Neural cell (in vitro differentiated cells): ENCODE results near the gene KIAA0753. TPM values are rescaled to one million over a fixed set of nuclear protein-coding genes. Genes with fewer than 3 reads are reported as not detected.

ENCODE experiments used
- H2AFZ ChIP-seq: fragments of 200-600, 300-800 bp; sonication (generic), shearing (Covaris generic); 2 replicates; pipeline ENCODE4 v1.6.0; 2014; ENCODE audit warnings: low read depth, mild to moderate bottlenecking, antibody characterized with exemption, low read length, moderate library complexity
- H3F3A ChIP-seq: fragments of 200-600 bp; shearing (Covaris generic); 2 replicates; pipeline ENCODE4 v1.6.1; 2016; ENCODE audit warnings: mild to moderate bottlenecking, moderate library complexity, mixed read lengths, antibody characterized with exemption, low read length; ENCODE audit not compliant: insufficient read depth, poor library complexity, severe bottlenecking
- H3K27ac ChIP-seq: fragments of 200-600, 300-800 bp; sonication (generic), shearing (Covaris generic); 2 replicates; pipeline ENCODE4 v1.5.1; 2014; ENCODE audit warnings: mild to moderate bottlenecking, low read length, moderate library complexity
- H3K27me3 ChIP-seq: fragments of 300-800, 200-600 bp; sonication (generic), shearing (Covaris generic); 2 replicates; pipeline ENCODE4 v1.6.0; 2014; ENCODE audit warnings: mild to moderate bottlenecking, low read depth, low read length, moderate library complexity; ENCODE audit not compliant: insufficient read depth
- H3K36me3 ChIP-seq: fragments of 300-800, 200-600 bp; sonication (generic), shearing (Covaris generic); 2 replicates; pipeline ENCODE4 v1.5.1; 2014; ENCODE audit warnings: mild to moderate bottlenecking, antibody characterized with exemption, low read length, moderate library complexity; ENCODE audit not compliant: insufficient read depth
- H3K4me2 ChIP-seq: fragments of 300-800, 200-600 bp; sonication (generic), shearing (Covaris generic); 2 replicates; pipeline ENCODE4 v1.6.0; 2014; ENCODE audit warnings: mild to moderate bottlenecking, low read length
- H3K4me3 ChIP-seq: fragments of 300-800, 200-600 bp; sonication (generic), shearing (Covaris generic); 2 replicates; pipeline ENCODE4 v1.5.1; 2014; ENCODE audit warnings: mild to moderate bottlenecking, low read length, moderate library complexity
- H3K79me2 ChIP-seq: fragments of 200-600 bp; shearing (Covaris generic); replicated peaks from 2 replicates; pipeline ENCODE4 v1.6.0; 2014; ENCODE audit warnings: mild to moderate bottlenecking, low read length, moderate library complexity; ENCODE audit not compliant: insufficient read depth
- H3K9ac ChIP-seq: fragments of 300-800, 200-600 bp; sonication (generic), shearing (Covaris generic); 2 replicates; pipeline ENCODE4 v1.6.1; 2016; ENCODE audit warnings: mild to moderate bottlenecking, low read length, mixed read lengths
- H3K9me2 ChIP-seq: fragments of 200-600 bp; shearing (Covaris generic); 2 replicates; pipeline ENCODE4 v1.6.1; 2016; ENCODE audit warnings: mild to moderate bottlenecking, low read length, mixed read lengths; ENCODE audit not compliant: insufficient read depth
- H3K9me3 ChIP-seq: fragments of 200-600, 300-800 bp; sonication (generic), shearing (Covaris generic); 2 replicates; pipeline ENCODE4 v1.6.1; 2016; ENCODE audit warnings: mild to moderate bottlenecking, mixed run types, low read length, moderate library complexity, mixed read lengths
- H4K20me1 ChIP-seq: fragments of 200-600 bp; shearing (Covaris generic); 2 replicates; pipeline ENCODE4 v1.6.1; 2016; ENCODE audit warnings: mild to moderate bottlenecking, mixed run types; ENCODE audit not compliant: insufficient read depth
- CTCF ChIP-seq: fragments of 450-650 bp; IDR thresholded peaks from 2 replicates; pipeline ENCODE4 v1.5.1; 2014; ENCODE audit warnings: antibody characterized with exemption, mild to moderate bottlenecking, moderate library complexity; ENCODE audit not compliant: poor library complexity, severe bottlenecking
- EP300 ChIP-seq: fragments of 450-650 bp; conservative IDR thresholded peaks from 2 replicates; pipeline ENCODE4 v1.6.1; 2014; ENCODE audit warnings: antibody characterized with exemption, mild to moderate bottlenecking, moderate library complexity; ENCODE audit not compliant: poor library complexity, severe bottlenecking
- EZH2 ChIP-seq: fragments of 200-600, 300-800 bp; shearing (Covaris generic), sonication (generic); IDR thresholded peaks from 2 replicates; pipeline ENCODE4 v1.6.1; 2014; ENCODE audit warnings: antibody characterized with exemption, low read length, borderline replicate concordance, mild to moderate bottlenecking; ENCODE audit not compliant: insufficient read depth, poor library complexity, severe bottlenecking
- MXI1 ChIP-seq: fragments of 450-650 bp; conservative IDR thresholded peaks from 2 replicates; pipeline ENCODE4 v1.6.1; 2014; ENCODE audit warnings: antibody characterized with exemption, mild to moderate bottlenecking; ENCODE audit not compliant: poor library complexity, severe bottlenecking
- POLR2AphosphoS5 ChIP-seq: IDR thresholded peaks from 2 replicates; pipeline ENCODE4 v1.6.1; 2012
- RAD21 ChIP-seq: fragments of 450-650 bp; conservative IDR thresholded peaks from 2 replicates; pipeline ENCODE4 v1.6.1; 2014; ENCODE audit warnings: antibody characterized with exemption, mild to moderate bottlenecking, moderate library complexity
- REST ChIP-seq: IDR thresholded peaks from 2 replicates; pipeline ENCODE4 v1.6.1; 2012; ENCODE audit warnings: borderline replicate concordance
- SMC3 ChIP-seq: fragments of 450-650 bp; conservative IDR thresholded peaks from 2 replicates; pipeline ENCODE4 v1.6.1; 2014; ENCODE audit warnings: antibody characterized with exemption, mild to moderate bottlenecking, moderate library complexity; ENCODE audit not compliant: poor library complexity
- TAF1 ChIP-seq: IDR thresholded peaks from 2 replicates; pipeline ENCODE4 v1.6.1; 2012; ENCODE audit warnings: low read depth
- polyA plus RNA-seq: library from polyadenylated mRNA; depleted of rRNA; stranded (reverse); fragments of >200 nt; gene quantifications from 2 replicates; pipeline ENCODE4 v1.2.3, GENCODE V29; 2014

KIAA0753 gene
- polyA plus RNA-seq, 1 donor from 2014 or later: 32.3 TPM

GRCh38 chr17:6684460-6684783 is 43.9 kb upstream of the KIAA0753 start:
- H3K4me3 ChIP-seq: no peak overlapping the region
- H2AFZ ChIP-seq: no peak overlapping the region
- H3K9me3 ChIP-seq: no peaks in the 10 kb centered on the region
- H3K4me2 ChIP-seq: no peak overlapping the region
- no peaks in the 10 kb centered on the region for H3K36me3 ChIP-seq
- H3K27me3 ChIP-seq: no peaks in the 10 kb centered on the region
- no peaks in the 10 kb centered on the region for H3F3A ChIP-seq
- no peaks in the 10 kb centered on the region for H4K20me1 ChIP-seq
- no peaks in the 10 kb centered on the region for H3K9me2 ChIP-seq
- no peak overlapping the region for H3K27ac ChIP-seq
- no peaks in the 10 kb centered on the region for H3K79me2 ChIP-seq
- no peak overlapping the region for H3K9ac ChIP-seq
- TF ChIP-seq POLR2AphosphoS5 (no peak), MXI1 (no peak), RAD21 (no peak)

- Histone ChIP-seq H3K9ac (no peak overlapping the region), H3K79me2 (no peaks in the 10 kb centered on the region), H3F3A (no peaks in the 10 kb centered on the region), H3K27ac (no peak overlapping the region), H3K27me3 (no peaks in the 10 kb centered on the region), H3K36me3 (no peaks in the 10 kb centered on the region), H2AFZ (no peak overlapping the region), H4K20me1 (no peaks in the 10 kb centered on the region), H3K9me2 (no peaks in the 10 kb centered on the region), H3K9me3 (no peaks in the 10 kb centered on the region), H3K4me2 (no peak overlapping the region), H3K4me3 (no peak overlapping the region)
- TF ChIP-seq TAF1 (no peak), CTCF (no peak), RAD21 (no peak), MXI1 (no peak), POLR2AphosphoS5 (no peak), REST (no peak), SMC3 (no peak), EP300 (no peak), EZH2 (no peak)
Measured at GRCh38 chr17:6683730-6684459, 43.4 kb upstream of the KIAA0753 start.
